Heart left ventricle (tissue), 16 donors: ENCODE measurements around the gene RFC2. TPM values are rescaled to one million over a fixed set of nuclear protein-coding genes. Genes with fewer than 3 reads are reported as not detected.

ENCODE experiments used
- ATAC-seq, 4 donors: fragments of 200-7000 bp; cut with Tn5 transposase; one replicate each; pipeline ENCODE4 v1.9.1; 2020 to 2022; ENCODE audit warnings: moderate library complexity in 4 of 4, mild to moderate bottlenecking in 3 of 4, moderate number of reproducible peaks in 1 of 4
- DNase-seq, 5 donors: peaks; one replicate each; pipeline ENCODE4 v3.0.0-alpha.2; 2020
- H3K27ac ChIP-seq, 12 donors: fragments of 200-600 bp; sonication (generic) in 4 of 12; one replicate each; pipeline versions ENCODE4 v1.5.0 to v1.8.0; 2016 to 2022; ENCODE audit warnings: mild to moderate bottlenecking in 2 of 12
- H3K27me3 ChIP-seq, 9 donors: fragments of 200-600 bp; sonication (generic) in 2 of 9; one replicate each; pipeline versions ENCODE4 v1.5.1 to v1.8.0; 2016 to 2022; ENCODE audit warnings: mild to moderate bottlenecking in 3 of 9
- H3K36me3 ChIP-seq, 9 donors: fragments of 200-600 bp; sonication (generic) in 2 of 9; one replicate each; pipeline versions ENCODE4 v1.5.0 to v1.8.0; 2018 to 2022; ENCODE audit warnings: mild to moderate bottlenecking in 2 of 9
- H3K4me1 ChIP-seq, 12 donors: fragments of 200-600 bp; sonication (generic) in 4 of 12; one replicate each; pipeline versions ENCODE4 v1.5.0 to v1.8.0; 2016 to 2022; ENCODE audit warnings: mild to moderate bottlenecking in 3 of 12
- H3K4me3 ChIP-seq, 12 donors: fragments of 200-600 bp; sonication (generic) in 4 of 12; one replicate each; pipeline versions ENCODE4 v1.5.0 to v1.8.0; 2017 to 2022; ENCODE audit warnings: mild to moderate bottlenecking in 9 of 12, moderate library complexity in 4 of 12
- H3K9me3 ChIP-seq, 12 donors: fragments of 200-600 bp; sonication (generic) in 4 of 12; one replicate each; pipeline versions ENCODE4 v1.5.0 to v1.8.0; 2016 to 2022; ENCODE audit warnings: mild to moderate bottlenecking in 1 of 12
- POLR2A ChIP-seq, 2 donors: fragments of 450-650 bp; IDR thresholded peaks; one replicate each; pipeline ENCODE4 v1.6.1; 2017; ENCODE audit warnings: antibody characterized with exemption in 2 of 2, mild to moderate bottlenecking in 2 of 2, moderate library complexity in 2 of 2
- WGBS, 4 donors: extraction: QIAGEN DNeasy Blood & Tissue Kit in 2 of 4; methylation state at CpG; one replicate each; pipeline versions ENCODE4 v1.1.5 to v1.1.7; 2013 to 2018; 5-methylcytosine and 5-hydroxymethylcytosine counted together
- intact Hi-C, 10 donors: fragments of 100-400 bp; cut with DNase I; formaldehyde crosslinking; loops; one replicate each; pipeline versions ENCODE4 v1.11.1 to v1.14.2; 2022
- polyA plus RNA-seq, 2 donors: library from polyadenylated mRNA; stranded (reverse); fragments of 200-250 nt; gene quantifications; one replicate each; pipeline ENCODE4 v1.2.3, GENCODE V29; 2013
- total RNA-seq, 9 donors: library from RNA; depleted of rRNA in 2 of 9; stranded (reverse); fragments of >200 nt in 2 of 9; fragmentation: NEBNext Ultra II Directional in 3 of 9; extraction: Animal tissue kit (Norgen Biotek cat#: 25700) in 3 of 9; gene quantifications; one replicate each; pipeline versions ENCODE4 v1.1.0 to v1.2.4, GENCODE V29; 2016 to 2023
- TF ChIP-seq, protein P1 (sequence below), 12 donors: fragments of 200-600 bp; sonication (generic) in 4 of 12; IDR thresholded peaks; one replicate each; pipeline versions ENCODE4 v1.5.0 to v1.8.0; 2018 to 2022; ENCODE audit warnings: antibody characterized with exemption in 12 of 12, mild to moderate bottlenecking in 5 of 12
- donor health status: ischemic (EF 13 %, LVEDD 7.1; RV severe dilation, severe dysfunction).
- donor health status: healthy with polysubstance abuse.
- donor health status: DM: no; HTN: yes; CAD: no.
- donor health status: DM: no; HTN: no; CAD: no.
- donor health status: ischemic (EF 25% LVEDD 6.9; RV normal size, moderate dysfunction).
- donor health status: ischemic (EF 25% LVEDD 5.7; RV mildly dilated, moderate dysfunction).
- donor health status: healthy.
- donor health status: DM: yes; HTN: yes; CAD: no.
- donor health status: ischemic (EF 35%, LVEDD 5.7; RV mildly dilated, moderate dysfunction).
- donor health status: nonischemic (EF 11% LVEDD 7.7; RV severe dilation, severe dysfunction).
- donor health status: DM: yes; HTN: yes; CAD: no.
- donor health status: PGD.
- donor health status: ischemic (EF 29% LVEDD 5.4; RV normal size, mild dysfunction).
- donor health status: nonischemic (EF 23%, LVEDD 6.1; RV moderate dilation, normal function).

Gene RFC2
- total and polyA plus RNA-seq, 11 donors = 7.8 to 21.8 (median 12.2) TPM

DNA sequence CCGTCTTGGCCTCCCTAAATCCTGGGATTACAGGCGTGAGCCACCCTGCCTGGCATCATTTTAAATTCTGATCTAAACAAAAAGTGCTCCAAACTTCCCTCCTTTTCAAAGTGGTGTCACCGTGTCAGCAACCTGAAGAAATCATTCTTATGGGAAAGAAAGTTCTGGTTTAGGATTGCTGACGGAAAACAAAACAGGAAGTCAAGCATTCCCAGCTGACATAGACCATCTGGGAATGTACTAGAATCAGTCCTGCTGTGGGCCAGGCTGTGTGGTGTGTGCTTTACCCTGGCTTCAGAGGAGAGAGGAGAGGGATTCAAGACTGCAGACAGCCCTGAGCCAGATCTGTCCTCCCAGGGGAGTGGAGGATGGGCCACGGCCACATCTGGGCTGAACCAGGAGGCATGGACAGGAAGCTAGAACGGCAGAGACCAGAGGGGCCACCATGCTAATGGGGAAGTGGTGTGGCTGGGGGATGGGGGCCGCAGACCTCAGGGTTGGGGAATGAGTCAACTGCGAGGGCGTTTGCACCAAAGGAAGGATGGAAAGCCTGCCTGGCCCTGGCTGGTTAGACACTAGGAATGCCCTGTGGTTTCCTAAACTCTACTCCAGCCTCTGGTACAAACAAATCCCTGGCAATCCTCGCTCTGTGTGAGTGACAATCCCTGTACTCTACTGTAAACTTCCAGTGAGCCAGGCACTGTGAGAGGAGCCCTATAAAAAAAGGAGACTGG, 18.3 kb upstream of the RFC2 start:
- peak; percentile 82 to 90 (median 89) for DNase-seq
- H3K36me3 ChIP-seq = no peaks in the 10 kb centered on the region
- H3K4me1 ChIP-seq = peaks cover 0 to 32% (median 13%) of the 10 kb centered on the region in 12 donors
- H3K27me3 ChIP-seq = no peaks in the 10 kb centered on the region
- peak overlapping the region in 4 of 12 donors; percentile 1 to 25 (median 10) for H3K4me3 ChIP-seq
- TF ChIP-seq POLR2A (IDR thresholded peaks at IDR 0.05) = no peak
- TF ChIP-seq, protein P1, sequence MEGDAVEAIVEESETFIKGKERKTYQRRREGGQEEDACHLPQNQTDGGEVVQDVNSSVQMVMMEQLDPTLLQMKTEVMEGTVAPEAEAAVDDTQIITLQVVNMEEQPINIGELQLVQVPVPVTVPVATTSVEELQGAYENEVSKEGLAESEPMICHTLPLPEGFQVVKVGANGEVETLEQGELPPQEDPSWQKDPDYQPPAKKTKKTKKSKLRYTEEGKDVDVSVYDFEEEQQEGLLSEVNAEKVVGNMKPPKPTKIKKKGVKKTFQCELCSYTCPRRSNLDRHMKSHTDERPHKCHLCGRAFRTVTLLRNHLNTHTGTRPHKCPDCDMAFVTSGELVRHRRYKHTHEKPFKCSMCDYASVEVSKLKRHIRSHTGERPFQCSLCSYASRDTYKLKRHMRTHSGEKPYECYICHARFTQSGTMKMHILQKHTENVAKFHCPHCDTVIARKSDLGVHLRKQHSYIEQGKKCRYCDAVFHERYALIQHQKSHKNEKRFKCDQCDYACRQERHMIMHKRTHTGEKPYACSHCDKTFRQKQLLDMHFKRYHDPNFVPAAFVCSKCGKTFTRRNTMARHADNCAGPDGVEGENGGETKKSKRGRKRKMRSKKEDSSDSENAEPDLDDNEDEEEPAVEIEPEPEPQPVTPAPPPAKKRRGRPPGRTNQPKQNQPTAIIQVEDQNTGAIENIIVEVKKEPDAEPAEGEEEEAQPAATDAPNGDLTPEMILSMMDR (IDR thresholded peaks at IDR 0.05) = no peak
- peak; percentile 85 to 91 (median 90) for ATAC-seq
- no peaks in the 10 kb centered on the region for H3K9me3 ChIP-seq
- intact Hi-C loops = no loop called here
- 34 to 49% (median 47%) methylated on average over 9 to 10 of the region's 10 CpGs for WGBS, 4 donors
- H3K27ac ChIP-seq = peak overlapping the region; percentile 68 to 95 (median 80)

DNA sequence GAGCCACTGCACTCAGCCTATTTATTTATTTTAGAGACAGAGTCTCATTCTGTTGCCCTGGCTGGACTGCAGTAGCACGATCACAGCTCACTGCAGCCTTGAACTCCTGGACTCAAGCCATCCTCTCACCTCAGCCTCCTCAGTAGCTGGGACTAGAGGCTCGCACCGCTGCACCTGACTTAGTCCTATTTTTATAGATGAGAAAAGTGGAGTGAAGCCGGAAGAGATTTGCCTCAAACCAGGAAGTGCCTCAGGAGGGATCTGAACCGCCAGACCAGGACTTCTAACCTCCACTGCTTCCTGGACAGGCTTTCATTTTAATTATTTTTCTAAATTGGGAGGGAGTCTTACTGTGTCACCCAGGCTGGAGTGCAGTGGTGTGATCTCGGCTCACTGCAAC, 17.5 kb upstream of the RFC2 start:
- Histone ChIP-seq H3K36me3 (no peaks in the 10 kb centered on the region), H3K27ac (peak overlapping the region; percentile 68 to 95 (median 80)), H3K27me3 (no peaks in the 10 kb centered on the region), H3K4me1 (peaks cover 0 to 32% (median 13%) of the 10 kb centered on the region in 12 donors), H3K9me3 (no peaks in the 10 kb centered on the region), H3K4me3 (peak overlapping the region in 3 of 12 donors; percentile 1 to 25 (median 10))
- intact Hi-C loops = loop anchor here in 1 of 10 donors (1.0 kb wide), 1 partner anchor 18 kb away; the partner anchor contains the start of gene CLIP2
- no peak for DNase-seq
- 49 to 73% (median 64%) methylated on average over 6 of the region's 6 CpGs for WGBS, 4 donors
- ATAC-seq = no peak
- TF ChIP-seq, protein P1 (IDR thresholded peaks at IDR 0.05) = no peak
- no peak for TF ChIP-seq POLR2A (IDR thresholded peaks at IDR 0.05)

DNA sequence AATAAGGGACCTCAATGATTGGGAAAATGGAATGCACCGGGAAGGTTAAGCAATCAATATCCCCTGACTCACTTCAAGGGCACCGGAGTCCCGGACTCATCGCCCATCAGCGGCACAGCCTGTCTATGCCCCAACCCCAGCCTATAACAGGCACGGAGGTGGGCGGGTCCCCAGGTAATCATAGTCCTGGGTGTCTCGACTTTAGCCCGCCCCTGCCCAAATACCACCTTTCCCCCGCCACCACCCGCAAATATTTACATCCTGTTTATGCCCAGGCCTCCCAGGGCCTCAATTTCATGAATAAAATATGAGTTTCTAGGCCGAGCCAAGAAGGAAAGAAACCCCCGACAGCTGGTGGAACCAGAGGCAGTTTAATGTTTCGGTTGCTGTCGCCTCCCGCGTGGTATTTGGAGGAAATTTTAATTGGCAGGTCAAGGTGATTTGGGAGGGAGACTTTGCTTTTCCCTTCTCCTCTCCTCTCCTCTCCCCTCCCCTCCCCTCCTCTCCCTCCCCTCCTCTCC, 15.6 kb upstream of the RFC2 start:
- DNase-seq (peak; percentile 52 to 70 (median 59)), ATAC-seq (peak; percentile 5 to 34 (median 28))
- Histone ChIP-seq H3K4me1 (peaks cover 0 to 32% (median 13%) of the 10 kb centered on the region in 12 donors), H3K9me3 (no peaks in the 10 kb centered on the region), H3K27ac (peak overlapping the region in 4 of 12 donors; percentile 2 to 55 (median 31)), H3K27me3 (no peaks in the 10 kb centered on the region), H3K36me3 (no peaks in the 10 kb centered on the region), H3K4me3 (peak overlapping the region in 11 of 12 donors; percentile 30 to 79 (median 57))
- TF ChIP-seq, protein P1 (IDR thresholded peaks at IDR 0.05) = no peak
- no peak for TF ChIP-seq POLR2A (IDR thresholded peaks at IDR 0.05)
- intact Hi-C loops = no loop called here
- WGBS, 4 donors = 1 to 2% (median 2%) methylated on average over 15 to 17 of the region's 17 CpGs
